HG03521 (cell line): ENCODE results near the gene KAT6B.
"Not testable (repeated sequence)": the region's sequence is repeated elsewhere in the genome, so short reads cannot be mapped to it uniquely, and the experiment has no call there.

Experiments used
- ATAC-seq: cut with Tn5 transposase; IDR thresholded peaks from one replicate; pipeline ENCODE4 v1.9.1; 2021; ENCODE audit warnings: mild to moderate bottlenecking, moderate library complexity; ENCODE audit not compliant: unreplicated experiment

Gene KAT6B

GRCh38 chr10:74855439-74855838, 29.0 kb downstream of the KAT6B start:
- ATAC-seq = no peak

- no peak for ATAC-seq
Observed at GRCh38 chr10:74856940-74857339, 30.5 kb downstream of the KAT6B start.

- no peak for ATAC-seq
Observed at GRCh38 chr10:74857586-74857985, 31.2 kb downstream of the KAT6B start.

DNA sequence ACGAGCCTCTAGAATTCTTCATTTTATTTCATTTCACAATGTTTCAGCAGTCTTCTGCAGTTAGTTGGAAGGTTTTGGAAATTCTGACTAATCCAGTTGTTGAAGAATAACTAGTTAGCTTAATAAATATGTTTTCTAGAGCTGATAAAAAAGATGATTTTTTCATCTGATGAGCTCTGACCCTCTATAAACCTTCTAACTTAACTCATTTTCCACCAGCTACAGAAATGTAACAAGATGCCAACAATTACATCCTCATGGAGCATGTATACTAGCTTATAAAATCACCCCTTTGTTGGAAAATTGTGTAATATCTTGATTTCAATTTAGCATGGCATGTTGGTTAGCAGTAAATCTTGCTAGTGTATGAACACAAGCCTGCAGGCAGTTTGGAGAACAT, 33.1 kb downstream of the KAT6B start:
- no peak for ATAC-seq

- ATAC-seq = no peak
Observed at GRCh38 chr10:74862625-74863024, 36.2 kb downstream of the KAT6B start.

- ATAC-seq = no peak
Observed at GRCh38 chr10:74863551-74863950, 37.2 kb downstream of the KAT6B start.

DNA sequence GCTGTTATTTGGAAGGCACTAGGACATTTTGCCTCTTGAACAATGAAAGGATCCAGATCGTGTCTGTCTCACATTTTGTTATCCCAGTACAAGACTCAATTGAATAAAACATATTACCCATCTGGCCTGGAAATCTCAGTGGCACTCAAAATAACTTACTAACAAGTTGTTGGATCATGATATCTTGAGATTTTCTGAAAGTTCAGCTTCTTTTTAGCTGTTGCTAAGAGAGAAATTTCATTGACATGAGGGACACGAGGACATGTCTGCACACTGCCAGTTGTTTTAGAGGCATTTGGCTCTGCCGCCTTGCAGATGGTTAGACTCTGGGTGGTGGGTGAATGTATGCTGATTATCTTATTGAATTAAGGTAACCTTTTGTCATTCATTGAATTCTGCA, 41.0 kb downstream of the KAT6B start:
- no peak for ATAC-seq

DNA sequence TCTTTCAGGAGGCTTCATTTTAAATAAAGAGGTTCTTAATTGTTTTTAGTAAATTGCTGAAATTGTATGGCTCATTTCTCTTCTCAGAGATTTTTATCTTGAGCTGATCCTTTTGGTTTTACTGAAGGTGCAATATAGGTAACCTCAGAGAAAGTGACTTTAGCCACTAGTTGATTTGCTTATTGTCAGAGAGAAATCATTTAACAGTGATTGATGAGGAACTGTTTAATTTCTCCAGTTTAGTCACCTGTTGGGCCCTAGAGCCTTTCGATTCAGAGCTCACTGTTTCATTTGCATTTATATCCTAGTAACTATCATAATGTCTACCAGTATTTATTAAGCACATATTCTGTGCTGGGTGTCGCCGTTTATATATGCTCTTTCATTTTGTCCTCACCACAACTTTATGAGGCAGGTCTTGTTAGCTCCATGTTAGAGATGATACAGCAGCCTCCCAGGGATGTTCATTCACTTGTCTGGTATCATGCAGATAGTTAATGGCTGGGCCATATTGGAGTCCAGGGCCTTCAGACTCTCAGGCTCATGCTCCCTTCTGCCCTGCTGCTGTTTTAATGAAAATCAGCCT, 42.1 kb downstream of the KAT6B start:
- ATAC-seq = no peak

GRCh38 chr10:74869635-74870034, 43.2 kb downstream of the KAT6B start:
- ATAC-seq = no peak

DNA sequence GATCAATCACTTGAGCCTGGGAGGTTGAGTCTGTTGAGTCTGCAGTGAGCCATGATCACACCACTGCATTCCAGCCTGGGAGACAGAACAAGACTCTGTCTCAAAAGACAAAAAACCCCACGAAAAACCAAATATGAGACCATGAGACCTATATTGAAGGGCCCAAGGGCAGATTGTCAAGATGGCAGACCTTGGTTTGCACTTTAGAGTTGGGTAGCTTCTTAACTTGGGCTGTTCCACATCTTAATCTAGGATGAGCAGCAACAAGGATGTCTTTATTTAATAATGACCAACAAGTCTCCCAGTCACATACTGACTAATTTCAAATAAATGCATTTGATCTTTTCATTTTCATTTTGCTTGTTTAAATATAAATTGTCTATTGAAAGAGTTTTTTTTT, 43.8 kb downstream of the KAT6B start:
- ATAC-seq = no peak

- peak; percentile 84 for ATAC-seq
Observed at GRCh38 chr10:74871595-74872382, 45.4 kb downstream of the KAT6B start.

- ATAC-seq = no peak
Observed at GRCh38 chr10:74873803-74874454, 47.5 kb downstream of the KAT6B start.

GRCh38 chr10:74874649-74875048, 48.2 kb downstream of the KAT6B start:
- ATAC-seq = no peak

- no peak for ATAC-seq
Observed at GRCh38 chr10:74875068-74875467, 48.7 kb downstream of the KAT6B start.

GRCh38 chr10:74875966-74876365, 49.6 kb downstream of the KAT6B start:
- no peak for ATAC-seq

DNA sequence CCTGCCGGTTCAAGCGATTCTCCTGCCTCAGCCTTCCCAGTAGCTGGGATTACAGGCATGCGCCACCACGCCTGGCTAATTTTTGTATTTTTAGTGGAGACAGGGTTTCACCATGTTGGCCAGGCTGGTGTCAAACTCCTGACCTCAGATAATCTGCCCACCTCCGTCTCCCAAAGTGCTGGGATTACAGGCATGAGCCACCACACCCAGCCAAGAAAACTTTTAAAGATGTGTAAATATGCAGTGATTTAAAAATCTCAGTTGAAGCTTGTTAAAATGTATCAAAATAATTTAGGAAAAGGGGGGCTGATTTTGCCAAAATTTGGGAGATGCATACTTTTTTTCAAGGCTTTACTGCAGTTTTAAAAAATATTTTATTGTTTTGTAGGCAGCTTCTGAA, 50.7 kb downstream of the KAT6B start:
- not testable (repeated sequence) for ATAC-seq

- ATAC-seq = no peak
Observed at GRCh38 chr10:74877898-74878297, 51.5 kb downstream of the KAT6B start.

DNA sequence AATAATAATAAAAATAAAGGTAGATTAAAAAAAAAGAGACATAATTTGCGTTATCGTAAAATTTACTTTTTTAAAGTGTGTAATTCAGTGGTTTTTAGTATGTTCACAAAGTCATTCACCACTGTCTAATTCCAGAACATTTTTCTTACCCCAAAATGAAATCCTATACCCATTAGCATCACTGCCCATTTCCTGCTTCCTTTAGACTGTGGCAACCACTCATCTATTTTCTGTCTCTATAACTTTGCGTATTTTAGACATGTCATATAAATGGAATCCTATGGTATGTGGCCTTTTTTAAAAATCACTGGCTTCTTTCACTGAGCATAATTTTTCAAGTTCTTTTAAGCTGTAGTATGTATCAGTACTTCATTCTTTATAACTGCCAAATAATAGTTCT, 53.6 kb downstream of the KAT6B start:
- no peak for ATAC-seq

GRCh38 chr10:74881253-74881884, 55.0 kb downstream of the KAT6B start:
- ATAC-seq = no peak

- no peak for ATAC-seq
Observed at GRCh38 chr10:74882427-74882826, 56.0 kb downstream of the KAT6B start.

DNA sequence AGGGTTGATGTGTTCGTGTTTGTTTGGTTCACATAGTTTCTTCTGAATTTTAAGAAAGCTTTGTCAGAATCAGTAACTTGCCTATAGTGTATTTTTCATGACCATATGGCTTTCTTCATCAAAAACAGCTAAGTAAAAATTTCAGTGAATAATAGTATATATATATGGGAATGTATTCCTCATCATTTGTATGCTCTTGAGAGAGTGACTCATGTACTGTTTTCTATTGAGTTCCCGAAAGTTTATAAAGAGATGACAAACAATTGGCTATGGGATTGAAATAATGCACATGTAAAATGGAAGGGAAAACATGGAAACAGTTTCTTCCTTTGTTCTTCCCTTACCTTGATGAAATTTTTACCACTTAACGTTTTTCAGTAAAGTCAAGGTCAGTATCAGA, 56.4 kb downstream of the KAT6B start:
- no peak for ATAC-seq

DNA sequence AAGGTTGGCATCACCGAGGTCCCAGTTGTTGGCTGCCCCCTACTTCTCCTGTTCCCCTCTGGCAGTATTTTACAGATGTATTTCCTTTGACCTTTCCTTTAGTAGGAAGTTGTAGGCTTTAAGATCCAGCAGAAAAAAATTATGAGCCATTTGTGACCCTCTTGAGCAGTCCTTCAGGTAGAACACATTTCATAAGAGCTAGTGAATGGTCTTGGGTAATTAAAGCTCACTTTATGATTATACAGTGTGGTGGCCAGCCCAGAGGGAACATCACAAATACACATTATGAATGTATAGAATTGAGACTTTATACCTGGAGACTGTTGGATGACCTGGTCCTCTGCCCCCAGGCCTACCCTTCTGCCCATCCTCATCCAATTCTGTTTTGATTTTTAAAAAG, 57.0 kb downstream of the KAT6B start:
- ATAC-seq = no peak
